Measurements from ENCODE around the gene PTPRJ.
"Not testable (repeated sequence)": the region's sequence is repeated elsewhere in the genome, so short reads cannot be mapped to it uniquely, and the experiment has no call there.

PTPRJ gene

GRCh38 chr11:48169717-48170116 lies 189.4 kb downstream of the PTPRJ start:
- Histone ChIP-seq H3K4me1 (ENCODE audit: control insufficient read depth, insufficient read depth, low read length, poor library complexity, severe bottlenecking) (no peaks in the 10 kb centered on the region), H3K27me3 (replicated peaks; ENCODE audit: control insufficient read depth, insufficient read depth, low read length, poor library complexity, severe bottlenecking) (no peaks in the 10 kb centered on the region), H3K4me3 (ENCODE audit: insufficient read depth, low read depth, low read length, poor library complexity, severe bottlenecking) (no peak overlapping the region), H3K27ac (ENCODE audit: insufficient read depth, low read length, poor library complexity, severe bottlenecking) (no peak overlapping the region), H3K36me3 (ENCODE audit: control insufficient read depth, insufficient read depth, low read length) (peaks cover 17% of the 10 kb centered on the region), H3K9me3 (ENCODE audit: control insufficient read depth, low read length) (no peaks in the 10 kb centered on the region)
- DNase-seq = no peak

GRCh38 chr11:48170241-48171233 lies 190.2 kb downstream of the PTPRJ start:
- no peaks in the 10 kb centered on the region for H3K9me3 ChIP-seq (ENCODE audit: control insufficient read depth, low read length)
- no peaks in the 10 kb centered on the region for H3K27me3 ChIP-seq (replicated peaks; ENCODE audit: control insufficient read depth, insufficient read depth, low read length, poor library complexity, severe bottlenecking)
- no peak overlapping the region for H3K27ac ChIP-seq (ENCODE audit: insufficient read depth, low read length, poor library complexity, severe bottlenecking)
- no peak for DNase-seq
- peaks cover 10% of the 10 kb centered on the region for H3K36me3 ChIP-seq (ENCODE audit: control insufficient read depth, insufficient read depth, low read length)
- no peak overlapping the region for H3K4me3 ChIP-seq (ENCODE audit: insufficient read depth, low read depth, low read length, poor library complexity, severe bottlenecking)
- no peaks in the 10 kb centered on the region for H3K4me1 ChIP-seq (ENCODE audit: control insufficient read depth, insufficient read depth, low read length, poor library complexity, severe bottlenecking)

GRCh38 chr11:48172818-48173609 lies 192.7 kb downstream of the PTPRJ start:
- Histone ChIP-seq H3K9me3 (ENCODE audit: control insufficient read depth, low read length) (no peaks in the 10 kb centered on the region), H3K4me1 (ENCODE audit: control insufficient read depth, insufficient read depth, low read length, poor library complexity, severe bottlenecking) (no peaks in the 10 kb centered on the region), H3K27me3 (replicated peaks; ENCODE audit: control insufficient read depth, insufficient read depth, low read length, poor library complexity, severe bottlenecking) (no peaks in the 10 kb centered on the region), H3K36me3 (ENCODE audit: control insufficient read depth, insufficient read depth, low read length) (no peaks in the 10 kb centered on the region), H3K4me3 (ENCODE audit: insufficient read depth, low read depth, low read length, poor library complexity, severe bottlenecking) (no peak overlapping the region), H3K27ac (ENCODE audit: insufficient read depth, low read length, poor library complexity, severe bottlenecking) (no peak overlapping the region)
- peak; percentile 13 to 39 (median 17) for DNase-seq

- Histone ChIP-seq H3K4me3 (ENCODE audit: insufficient read depth, low read depth, low read length, poor library complexity, severe bottlenecking) (no peak overlapping the region), H3K27ac (ENCODE audit: insufficient read depth, low read length, poor library complexity, severe bottlenecking) (no peak overlapping the region), H3K36me3 (ENCODE audit: control insufficient read depth, insufficient read depth, low read length) (no peaks in the 10 kb centered on the region), H3K4me1 (ENCODE audit: control insufficient read depth, insufficient read depth, low read length, poor library complexity, severe bottlenecking) (no peaks in the 10 kb centered on the region), H3K27me3 (replicated peaks; ENCODE audit: control insufficient read depth, insufficient read depth, low read length, poor library complexity, severe bottlenecking) (no peaks in the 10 kb centered on the region), H3K9me3 (ENCODE audit: control insufficient read depth, low read length) (no peaks in the 10 kb centered on the region)
- DNase-seq = no peak
These were observed 197.3 kb downstream of the PTPRJ start for GRCh38 chr11:48177661-48178060.

GRCh38 chr11:48180627-48181026 lies 200.3 kb downstream of the PTPRJ start:
- Histone ChIP-seq H3K36me3 (ENCODE audit: control insufficient read depth, insufficient read depth, low read length) (no peaks in the 10 kb centered on the region), H3K27ac (ENCODE audit: insufficient read depth, low read length, poor library complexity, severe bottlenecking) (no peak overlapping the region), H3K4me3 (ENCODE audit: insufficient read depth, low read depth, low read length, poor library complexity, severe bottlenecking) (no peak overlapping the region), H3K9me3 (ENCODE audit: control insufficient read depth, low read length) (no peaks in the 10 kb centered on the region), H3K27me3 (replicated peaks; ENCODE audit: control insufficient read depth, insufficient read depth, low read length, poor library complexity, severe bottlenecking) (no peaks in the 10 kb centered on the region), H3K4me1 (ENCODE audit: control insufficient read depth, insufficient read depth, low read length, poor library complexity, severe bottlenecking) (no peaks in the 10 kb centered on the region)
- DNase-seq = no peak

- H3K4me1 ChIP-seq (ENCODE audit: control insufficient read depth, insufficient read depth, low read length, poor library complexity, severe bottlenecking) = no peaks in the 10 kb centered on the region
- H3K36me3 ChIP-seq (ENCODE audit: control insufficient read depth, insufficient read depth, low read length) = no peaks in the 10 kb centered on the region
- DNase-seq = no peak
- no peaks in the 10 kb centered on the region for H3K9me3 ChIP-seq (ENCODE audit: control insufficient read depth, low read length)
- H3K4me3 ChIP-seq (ENCODE audit: insufficient read depth, low read depth, low read length, poor library complexity, severe bottlenecking) = no peak overlapping the region
- H3K27me3 ChIP-seq (replicated peaks; ENCODE audit: control insufficient read depth, insufficient read depth, low read length, poor library complexity, severe bottlenecking) = no peaks in the 10 kb centered on the region
- no peak overlapping the region for H3K27ac ChIP-seq (ENCODE audit: insufficient read depth, low read length, poor library complexity, severe bottlenecking)
These were observed 202.6 kb downstream of the PTPRJ start for GRCh38 chr11:48182860-48183526.

GRCh38 chr11:48184452-48184851 lies 204.1 kb downstream of the PTPRJ start:
- Histone ChIP-seq H3K27me3 (replicated peaks; ENCODE audit: control insufficient read depth, insufficient read depth, low read length, poor library complexity, severe bottlenecking) (no peaks in the 10 kb centered on the region), H3K9me3 (ENCODE audit: control insufficient read depth, low read length) (no peaks in the 10 kb centered on the region), H3K4me1 (ENCODE audit: control insufficient read depth, insufficient read depth, low read length, poor library complexity, severe bottlenecking) (no peaks in the 10 kb centered on the region), H3K27ac (ENCODE audit: insufficient read depth, low read length, poor library complexity, severe bottlenecking) (no peak overlapping the region), H3K36me3 (ENCODE audit: control insufficient read depth, insufficient read depth, low read length) (no peaks in the 10 kb centered on the region), H3K4me3 (ENCODE audit: insufficient read depth, low read depth, low read length, poor library complexity, severe bottlenecking) (no peak overlapping the region)
- no peak for DNase-seq

- not testable (repeated sequence) for H3K27me3 ChIP-seq (replicated peaks; ENCODE audit: control insufficient read depth, insufficient read depth, low read length, poor library complexity, severe bottlenecking); H3K4me1 ChIP-seq (ENCODE audit: control insufficient read depth, insufficient read depth, low read length, poor library complexity, severe bottlenecking); H3K9me3 ChIP-seq (ENCODE audit: control insufficient read depth, low read length); H3K27ac ChIP-seq (ENCODE audit: insufficient read depth, low read length, poor library complexity, severe bottlenecking); H3K36me3 ChIP-seq (ENCODE audit: control insufficient read depth, insufficient read depth, low read length)
- peak in 1 of 3 donors; percentile 8 for DNase-seq
- H3K4me3 ChIP-seq (ENCODE audit: insufficient read depth, low read depth, low read length, poor library complexity, severe bottlenecking) = peak overlapping the region; percentile 25
These were observed 210.7 kb downstream of the PTPRJ start for GRCh38 chr11:48190906-48191654.

- DNase-seq = no peak
- no peaks in the 10 kb centered on the region for H3K4me1 ChIP-seq (ENCODE audit: control insufficient read depth, insufficient read depth, low read length, poor library complexity, severe bottlenecking)
- no peaks in the 10 kb centered on the region for H3K36me3 ChIP-seq (ENCODE audit: control insufficient read depth, insufficient read depth, low read length)
- no peak overlapping the region for H3K4me3 ChIP-seq (ENCODE audit: insufficient read depth, low read depth, low read length, poor library complexity, severe bottlenecking)
- H3K9me3 ChIP-seq (ENCODE audit: control insufficient read depth, low read length) = no peaks in the 10 kb centered on the region
- H3K27me3 ChIP-seq (replicated peaks; ENCODE audit: control insufficient read depth, insufficient read depth, low read length, poor library complexity, severe bottlenecking) = no peaks in the 10 kb centered on the region
- no peak overlapping the region for H3K27ac ChIP-seq (ENCODE audit: insufficient read depth, low read length, poor library complexity, severe bottlenecking)
These were observed 213.5 kb downstream of the PTPRJ start for GRCh38 chr11:48193876-48194275.
